HepG2 (cell line): ENCODE measurements around the gene CDK14. TPM values are rescaled to one million over a fixed set of nuclear protein-coding genes. Genes with fewer than 3 reads are reported as not detected.

Experiments used
- ATF4 ChIP-seq, 2 experiments: fragments of 450-650 bp in 1 of 2; sonication (generic) in 1 of 2; formaldehyde crosslinking; IDR thresholded peaks; 2 replicates each; pipeline versions ENCODE4 v1.5.0 to v1.8.0; 2020 to 2022; ENCODE audit warnings: mild to moderate bottlenecking in 1 of 2, missing genetic modification reagents in 1 of 2
- BCL6 ChIP-seq: IDR thresholded peaks from 2 replicates; pipeline ENCODE4 v1.6.1; 2016; ENCODE audit warnings: missing genetic modification reagents, missing compliant biosample characterization
- CREM ChIP-seq, 2 experiments: sonication (generic) in 1 of 2; formaldehyde crosslinking in 1 of 2; IDR thresholded peaks; 2 replicates each; pipeline versions ENCODE4 v1.4.0 to v1.6.1; 2016 to 2020; ENCODE audit warnings: antibody characterized with exemption in 1 of 2, mild to moderate bottlenecking in 1 of 2, missing genetic modification reagents in 1 of 2
- FOSL1 ChIP-seq: sonication (generic); formaldehyde crosslinking; IDR thresholded peaks from 2 replicates; pipeline ENCODE4 v1.9.0; 2021; ENCODE audit warnings: missing genetic modification reagents, borderline replicate concordance
- HMG20B ChIP-seq: conservative IDR thresholded peaks from 2 replicates; pipeline ENCODE4 v1.6.1; 2016; ENCODE audit warnings: missing genetic modification reagents, missing compliant biosample characterization
- ISL2 ChIP-seq: sonication (generic); formaldehyde crosslinking; IDR thresholded peaks from 2 replicates; pipeline ENCODE4 v1.5.0; 2020; ENCODE audit warnings: missing genetic modification reagents
- MIER3 ChIP-seq: IDR thresholded peaks from 2 replicates; pipeline ENCODE4 v1.6.1; 2016; ENCODE audit warnings: missing compliant biosample characterization, borderline replicate concordance
- MTA1 ChIP-seq: sonication (generic); formaldehyde crosslinking; IDR thresholded peaks from 2 replicates; pipeline ENCODE4 v1.4.0; 2020; ENCODE audit warnings: missing genetic modification reagents, mild to moderate bottlenecking, borderline replicate concordance
- NR2F2 ChIP-seq: IDR thresholded peaks from 2 replicates; pipeline ENCODE4 v1.6.1; 2012; ENCODE audit warnings: low read depth, inconsistent platforms, borderline replicate concordance
- SIX1 ChIP-seq: sonication (generic); formaldehyde crosslinking; IDR thresholded peaks from 2 replicates; pipeline ENCODE4 v1.4.0; 2020; ENCODE audit warnings: missing genetic modification reagents, borderline replicate concordance
- SMYD3 ChIP-seq: sonication (generic); formaldehyde crosslinking; IDR thresholded peaks from 2 replicates; pipeline ENCODE4 v1.8.1; 2023; ENCODE audit warnings: mild to moderate bottlenecking, missing genetic modification reagents
- SOX13 ChIP-seq, 3 experiments: fragments of 450-650 bp in 1 of 3; sonication (generic) in 1 of 3; formaldehyde crosslinking in 1 of 3; IDR thresholded peaks in 2 of 3; conservative IDR thresholded peaks in 1 of 3; 2 replicates each; pipeline versions ENCODE4 v1.5.0 to v1.6.1; 2016 to 2020; ENCODE audit warnings: antibody characterized with exemption in 1 of 3, mild to moderate bottlenecking in 1 of 3, missing compliant biosample characterization in 1 of 3, missing genetic modification reagents in 1 of 3, moderate library complexity in 1 of 3
- SOX5 ChIP-seq: IDR thresholded peaks from 2 replicates; pipeline ENCODE4 v1.6.1; 2016; ENCODE audit warnings: borderline replicate concordance
- TBX2 ChIP-seq: sonication (generic); formaldehyde crosslinking; IDR thresholded peaks from 2 replicates; pipeline ENCODE4 v1.5.0; 2020; ENCODE audit warnings: missing genetic modification reagents, mild to moderate bottlenecking, borderline replicate concordance
- TBX3 ChIP-seq: fragments of 450-650 bp; IDR thresholded peaks from 2 replicates; pipeline ENCODE4 v1.6.1; 2017; ENCODE audit warnings: antibody characterized with exemption, mild to moderate bottlenecking, inconsistent platforms, borderline replicate concordance
- ZBTB2 ChIP-seq: sonication (generic); formaldehyde crosslinking; IDR thresholded peaks from 2 replicates; pipeline ENCODE4 v1.8.0; 2022; ENCODE audit warnings: low read depth, missing genetic modification reagents
- ZBTB34 ChIP-seq: sonication (generic); formaldehyde crosslinking; IDR thresholded peaks from 2 replicates; pipeline ENCODE4 v1.8.0; 2022; ENCODE audit warnings: mild to moderate bottlenecking, missing genetic modification reagents
- ZGPAT ChIP-seq: IDR thresholded peaks from 2 replicates; pipeline ENCODE4 v1.6.1; 2016; ENCODE audit warnings: mild to moderate bottlenecking
- polyA plus RNA-seq, 8 experiments: library from polyadenylated mRNA; depleted of rRNA in 3 of 8; stranded (reverse) in 7 of 8; unstranded in 1 of 8; fragments of >200 nt; fragmentation: Illumina TruSeq in 4 of 8; extraction: Trizol in 4 of 8; gene quantifications; 2 replicates each; pipeline versions ENCODE4 v1.2.1 to v1.2.3, GENCODE V29; 2011 to 2016; ENCODE audit warnings: low read depth in 4 of 8, missing spikeins in 1 of 8, mixed read lengths in 1 of 8; ENCODE audit not compliant: insufficient read depth in 1 of 8
- total RNA-seq, 5 experiments: library from RNA; depleted of rRNA; stranded (reverse); fragments of >200 nt; fragmentation: Illumina TruSeq; extraction: Trizol; gene quantifications; 2 replicates each; pipeline ENCODE4 v1.2.3, GENCODE V29; 2016; ENCODE audit warnings: low read depth in 1 of 5

The CDK14 gene
- total and polyA plus RNA-seq, 2 of the 13 experiments (the other 11 are each of a cell fraction or from before 2014, with no cell fraction given) = 0.26 to 0.71 TPM

- TF ChIP-seq SOX13 (IDR thresholded peaks at IDR 0.05) = peak; percentile 23; the same call in 1 of the 2 replicates
- peak in 1 of 2 experiments; percentile 80; a peak in 2 of 4 replicates for TF ChIP-seq SOX13 (CRISPR knock-in tag; conservative IDR thresholded peaks at IDR 0.05 in 1 of 2, IDR thresholded peaks at IDR 0.05 in 1 of 2)
- TF ChIP-seq ZBTB34 (CRISPR knock-in tag) = peak; percentile 46; the same call in 1 of the 2 replicates
- peak in 1 of 2 experiments; percentile 26; a peak in 1 of 4 replicates for TF ChIP-seq ATF4 (CRISPR knock-in tag; IDR thresholded peaks at IDR 0.05)
- TF ChIP-seq ISL2 (CRISPR knock-in tag) = peak; percentile 57; the same call in 1 of the 2 replicates
- peak; percentile 79; the same call in 1 of the 2 replicates for TF ChIP-seq HMG20B (CRISPR knock-in tag)
- no peak for TF ChIP-seq MTA1 (CRISPR knock-in tag)
- TF ChIP-seq SIX1 (CRISPR knock-in tag) = peak; percentile 94
- TF ChIP-seq NR2F2 = peak; percentile 82
- peak; percentile 92 for TF ChIP-seq TBX2
- peak; percentile 71; the same call in 1 of the 2 replicates for TF ChIP-seq SOX5
- TF ChIP-seq FOSL1 (CRISPR knock-in tag) = no peak
- no peak for TF ChIP-seq MIER3
- TF ChIP-seq CREM (IDR thresholded peaks at IDR 0.05) = peak; percentile 39; the same call in 1 of the 2 replicates
- TF ChIP-seq CREM (CRISPR knock-in tag; IDR thresholded peaks at IDR 0.05) = no peak
- peak; percentile 60; the same call in 1 of the 2 replicates for TF ChIP-seq ZGPAT (CRISPR knock-in tag)
- peak; percentile 82 for TF ChIP-seq BCL6 (CRISPR knock-in tag)
- TF ChIP-seq SMYD3 = 0 out of 2 replicates have a peak, but pooled peaks have one; percentile 32
- peak; percentile 99 for TF ChIP-seq TBX3
- TF ChIP-seq ZBTB2 (CRISPR knock-in tag) = no peak
Observed at GRCh38 chr7:90758933-90759562, 162.9 kb downstream of the CDK14 start (continued).
